Glutamatergic neuron (in vitro differentiated cells): Measurements from ENCODE around the gene PDRG1. TPM values are rescaled to one million over a fixed set of nuclear protein-coding genes. Genes with fewer than 3 reads are reported as not detected.

ENCODE experiments used
- DNase-seq: peaks from one replicate; pipeline ENCODE4 v3.0.0; 2022
- H3K27ac Mint-ChIP-seq: one replicate; pipeline ENCODE4 v1.8.0; 2020; ENCODE audit warnings: mild to moderate bottlenecking, mixed read lengths, inconsistent platforms; ENCODE audit not compliant: unreplicated experiment
- H3K27me3 Mint-ChIP-seq: one replicate; pipeline ENCODE4 v1.8.0; 2020; ENCODE audit warnings: mild to moderate bottlenecking, moderate library complexity, mixed read lengths, inconsistent platforms; ENCODE audit not compliant: unreplicated experiment
- H3K36me3 Mint-ChIP-seq: one replicate; pipeline ENCODE4 v1.8.0; 2020; ENCODE audit warnings: mild to moderate bottlenecking, mixed read lengths, inconsistent platforms; ENCODE audit not compliant: unreplicated experiment
- H3K4me1 Mint-ChIP-seq: one replicate; pipeline ENCODE4 v1.8.0; 2020; ENCODE audit warnings: mild to moderate bottlenecking, low read depth, mixed read lengths, inconsistent platforms; ENCODE audit not compliant: unreplicated experiment
- H3K4me3 Mint-ChIP-seq: one replicate; pipeline ENCODE4 v1.8.0; 2020; ENCODE audit warnings: mild to moderate bottlenecking, mixed read lengths, inconsistent platforms; ENCODE audit not compliant: unreplicated experiment
- H3K9me3 Mint-ChIP-seq: one replicate; pipeline ENCODE4 v1.8.0; 2020; ENCODE audit warnings: mild to moderate bottlenecking, moderate library complexity, mixed read lengths, inconsistent platforms; ENCODE audit not compliant: unreplicated experiment
- total RNA-seq: library from RNA; stranded (reverse); fragmentation: NEBNext Ultra II Directional; extraction: Animal tissue kit (Norgen Biotek cat#: 25700); gene quantifications from one replicate; pipeline ENCODE4 v1.2.1, GENCODE V29; 2021; ENCODE audit not compliant: unreplicated experiment
- TF ChIP-seq, protein P1 (sequence below): fragments of 200-600 bp; sonication (generic); IDR thresholded peaks from one replicate; pipeline ENCODE4 v1.5.0; 2021; ENCODE audit not compliant: partially characterized antibody, unreplicated experiment

PDRG1 gene
- total RNA-seq, 1 donor from 2014 or later, result 69.5 TPM

DNA sequence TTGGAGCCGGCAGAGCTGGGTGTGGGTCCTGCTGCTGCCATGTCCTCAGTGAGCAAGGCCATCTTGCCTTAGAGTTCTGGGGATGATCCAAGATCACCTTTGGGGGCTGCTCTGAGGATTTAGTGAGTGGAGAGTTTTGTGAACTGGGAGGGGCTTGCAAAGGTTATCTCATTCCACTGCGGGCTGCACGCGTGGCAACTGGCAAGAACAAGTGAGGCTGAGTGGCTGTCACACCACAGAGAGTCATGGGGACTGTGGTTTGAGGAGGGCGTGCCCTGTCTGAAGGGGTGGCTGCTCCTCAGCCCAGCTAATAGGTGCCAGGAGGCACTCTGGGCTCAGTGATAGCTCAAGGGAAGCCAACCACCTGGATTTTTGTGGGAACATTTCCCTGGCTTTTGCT is 43.8 kb downstream of the PDRG1 start:
- TF ChIP-seq, protein P1, sequence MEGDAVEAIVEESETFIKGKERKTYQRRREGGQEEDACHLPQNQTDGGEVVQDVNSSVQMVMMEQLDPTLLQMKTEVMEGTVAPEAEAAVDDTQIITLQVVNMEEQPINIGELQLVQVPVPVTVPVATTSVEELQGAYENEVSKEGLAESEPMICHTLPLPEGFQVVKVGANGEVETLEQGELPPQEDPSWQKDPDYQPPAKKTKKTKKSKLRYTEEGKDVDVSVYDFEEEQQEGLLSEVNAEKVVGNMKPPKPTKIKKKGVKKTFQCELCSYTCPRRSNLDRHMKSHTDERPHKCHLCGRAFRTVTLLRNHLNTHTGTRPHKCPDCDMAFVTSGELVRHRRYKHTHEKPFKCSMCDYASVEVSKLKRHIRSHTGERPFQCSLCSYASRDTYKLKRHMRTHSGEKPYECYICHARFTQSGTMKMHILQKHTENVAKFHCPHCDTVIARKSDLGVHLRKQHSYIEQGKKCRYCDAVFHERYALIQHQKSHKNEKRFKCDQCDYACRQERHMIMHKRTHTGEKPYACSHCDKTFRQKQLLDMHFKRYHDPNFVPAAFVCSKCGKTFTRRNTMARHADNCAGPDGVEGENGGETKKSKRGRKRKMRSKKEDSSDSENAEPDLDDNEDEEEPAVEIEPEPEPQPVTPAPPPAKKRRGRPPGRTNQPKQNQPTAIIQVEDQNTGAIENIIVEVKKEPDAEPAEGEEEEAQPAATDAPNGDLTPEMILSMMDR, result no peak
- peaks cover 14% of the 10 kb centered on the region for H3K27me3 Mint-ChIP-seq
- H3K9me3 Mint-ChIP-seq, result peaks cover 9% of the 10 kb centered on the region
- H3K36me3 Mint-ChIP-seq, result peaks cover 4% of the 10 kb centered on the region
- H3K4me1 Mint-ChIP-seq, result peaks cover 3% of the 10 kb centered on the region
- H3K27ac Mint-ChIP-seq, result no peak overlapping the region
- no peak overlapping the region for H3K4me3 Mint-ChIP-seq
- DNase-seq, result no peak

DNA sequence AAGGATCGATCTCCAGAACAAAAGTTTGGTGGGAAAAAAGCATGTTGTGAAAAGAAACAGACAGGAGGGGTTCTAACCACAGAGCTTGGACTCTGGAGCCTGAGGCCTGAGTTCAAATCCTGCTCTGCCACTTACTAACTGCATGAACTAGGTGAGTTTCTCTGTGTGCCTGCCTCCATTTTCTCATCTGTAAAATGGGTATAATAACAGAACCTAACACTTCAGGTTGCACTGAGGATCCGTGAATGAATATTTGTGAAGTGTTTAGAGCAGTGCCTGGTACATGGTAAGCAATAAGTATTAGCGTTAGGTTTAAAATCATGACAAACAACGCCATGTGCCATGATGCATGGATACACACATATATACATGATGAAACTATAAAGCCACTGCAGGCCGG is 44.8 kb downstream of the PDRG1 start:
- peaks cover 10% of the 10 kb centered on the region for H3K27me3 Mint-ChIP-seq
- H3K4me1 Mint-ChIP-seq, result peaks cover 3% of the 10 kb centered on the region
- H3K9me3 Mint-ChIP-seq, result peaks cover 6% of the 10 kb centered on the region
- TF ChIP-seq, protein P1, result no peak
- DNase-seq, result no peak
- no peak overlapping the region for H3K4me3 Mint-ChIP-seq
- no peak overlapping the region for H3K27ac Mint-ChIP-seq
- peaks cover 4% of the 10 kb centered on the region for H3K36me3 Mint-ChIP-seq

DNA sequence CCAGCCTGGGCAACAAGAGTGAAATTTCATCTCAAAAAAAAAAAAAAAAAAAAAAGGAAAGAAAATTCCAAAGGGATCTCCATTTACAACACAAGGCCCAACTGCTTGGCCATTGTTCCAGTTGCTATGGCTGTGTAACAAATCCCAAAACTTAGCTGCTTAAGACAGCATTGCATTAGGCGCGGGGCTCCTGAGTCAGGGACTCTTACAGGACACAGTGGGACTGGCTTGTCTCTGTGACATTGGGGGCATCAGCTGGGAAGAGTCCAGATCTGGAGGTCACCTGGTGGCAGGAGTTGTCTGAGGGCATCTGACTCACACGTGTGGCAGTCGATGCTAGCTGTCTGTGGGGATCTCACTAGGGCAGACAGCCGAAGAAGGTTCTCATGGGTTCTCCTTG is 45.8 kb downstream of the PDRG1 start:
- Mint-ChIP-seq H3K4me1 (no peaks in the 10 kb centered on the region), H3K4me3 (no peak overlapping the region), H3K27ac (no peak overlapping the region), H3K36me3 (peaks cover 4% of the 10 kb centered on the region), H3K9me3 (peaks cover 5% of the 10 kb centered on the region), H3K27me3 (peaks cover 10% of the 10 kb centered on the region)
- TF ChIP-seq, protein P1, result no peak
- no peak for DNase-seq

DNA sequence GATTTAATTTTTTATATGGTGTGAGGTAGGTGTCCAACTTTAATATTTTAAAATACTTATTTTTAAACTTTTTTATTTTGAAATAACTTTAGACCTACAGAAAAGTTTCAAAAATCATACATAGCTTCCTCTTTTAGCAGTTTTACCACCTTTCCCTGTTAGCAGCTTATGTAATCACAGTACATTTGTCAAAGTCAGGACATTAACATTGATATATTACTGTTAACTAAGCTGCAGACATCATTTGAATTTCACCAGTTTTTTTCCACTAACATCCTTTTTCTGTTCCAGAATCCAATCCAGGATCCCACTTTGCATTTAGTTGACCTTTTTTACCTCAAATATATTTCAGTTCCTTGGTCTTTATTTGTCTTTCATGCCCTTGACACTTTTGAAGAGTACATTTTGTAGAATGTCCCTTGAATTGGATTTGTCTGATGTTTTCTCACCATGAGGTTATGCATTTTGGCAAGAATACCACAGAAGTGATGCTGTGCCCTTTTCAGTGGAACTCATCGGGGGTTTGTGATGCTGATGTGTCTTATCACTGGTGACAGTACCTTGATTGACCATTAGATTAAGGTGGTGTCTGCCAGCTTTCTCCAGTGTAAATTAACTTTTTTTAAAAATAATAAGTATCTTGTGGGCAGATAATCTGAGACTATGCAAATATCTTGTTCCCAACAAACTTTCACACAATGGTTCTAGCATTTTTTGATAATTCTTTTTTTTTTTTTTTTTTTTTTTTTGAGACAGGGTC is 48.0 kb downstream of the PDRG1 start:
- peaks cover 6% of the 10 kb centered on the region for H3K9me3 Mint-ChIP-seq
- peaks cover 11% of the 10 kb centered on the region for H3K27me3 Mint-ChIP-seq
- no peaks in the 10 kb centered on the region for H3K4me1 Mint-ChIP-seq
- DNase-seq, result no peak
- TF ChIP-seq, protein P1, result no peak
- peaks cover 3% of the 10 kb centered on the region for H3K36me3 Mint-ChIP-seq
- no peak overlapping the region for H3K27ac Mint-ChIP-seq
- H3K4me3 Mint-ChIP-seq, result no peak overlapping the region

DNA sequence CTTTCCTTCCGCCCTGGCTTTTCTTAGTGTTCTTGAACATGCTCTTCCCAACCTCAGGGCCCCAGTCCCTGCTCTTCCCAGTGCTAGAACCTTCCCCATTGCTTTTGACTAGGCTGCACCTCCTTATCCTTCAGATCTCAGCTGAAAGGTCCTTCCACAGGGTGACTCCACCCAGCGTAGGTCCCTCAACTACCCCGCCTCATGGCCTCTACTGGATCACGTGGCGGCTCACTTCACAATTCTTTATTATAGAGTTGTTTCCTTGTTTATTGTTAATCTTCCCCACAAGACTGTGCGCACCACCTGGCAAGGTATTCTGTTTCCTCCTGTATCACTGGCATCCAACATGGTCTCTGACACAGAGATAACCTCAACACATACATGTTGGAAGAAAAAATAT is 50.2 kb downstream of the PDRG1 start:
- no peak overlapping the region for H3K27ac Mint-ChIP-seq
- peaks cover 6% of the 10 kb centered on the region for H3K27me3 Mint-ChIP-seq
- H3K36me3 Mint-ChIP-seq, result no peaks in the 10 kb centered on the region
- H3K9me3 Mint-ChIP-seq, result peaks cover 6% of the 10 kb centered on the region
- H3K4me1 Mint-ChIP-seq, result no peaks in the 10 kb centered on the region
- no peak overlapping the region for H3K4me3 Mint-ChIP-seq
- TF ChIP-seq, protein P1, result no peak
- DNase-seq, result no peak
